AG04449 (cell line): Measurements from ENCODE around the gene TMEM169.

Experiments
- CTCF ChIA-PET: fragments of 350-600 bp; formaldehyde crosslinking; extraction: SDS; loops from one replicate; lab custom pipeline; 2021; ENCODE audit warnings: antibody characterized with exemption; lab: Yijun Ruan, JAX
- POLR2A ChIA-PET: fragments of 400-600, 350-600 bp; formaldehyde crosslinking; extraction: SDS; loops from one replicate; lab custom pipeline; 2020; ENCODE audit warnings: antibody characterized with exemption, inconsistent platforms; lab: Yijun Ruan, JAX
- DNase-seq: peaks from one replicate; pipeline ENCODE4 v3.0.0-alpha.2; 2010; ENCODE audit warnings: low read depth, low spot score
- H3K4me3 ChIP-seq: 2 replicates; pipeline ENCODE4 v1.5.1; 2011; ENCODE audit warnings: low read depth, mild to moderate bottlenecking, control low read depth, low read length
- CTCF ChIP-seq: IDR thresholded peaks from one replicate; pipeline ENCODE4 v1.5.1; 2011; ENCODE audit warnings: mild to moderate bottlenecking, moderate library complexity, low read length, control low read depth, inconsistent platforms; ENCODE audit not compliant: insufficient read depth; ENCODE audit errors: missing control alignments

The TMEM169 gene

GRCh38 chr2:216142540-216142939, 60.8 kb downstream of the TMEM169 start:
- CTCF ChIA-PET, result interaction anchor here (1.2 to 4.2 kb wide), 3 partner anchors 12 to 28 kb away, joined by 4 to 24 read pairs (median 9); no protein-coding TSS in a partner anchor

GRCh38 chr2:216144372-216144771, 62.7 kb downstream of the TMEM169 start:
- no peak for DNase-seq
- H3K4me3 ChIP-seq, result no peak overlapping the region
- no peak for TF ChIP-seq CTCF
- POLR2A ChIA-PET, result no interaction called here
- CTCF ChIA-PET, result interaction anchor here (1.4 to 2.5 kb wide), 3 partner anchors 30 to 259 kb away, joined by 3 to 9 read pairs (median 8); no protein-coding TSS in a partner anchor

More at GRCh38 chr2:216142540-216142939, 60.8 kb downstream of the TMEM169 start:
- no peak overlapping the region for H3K4me3 ChIP-seq
- POLR2A ChIA-PET, result interaction anchor here (0.6 to 1.2 kb wide), 2 partner anchors 19 to 110 kb away, joined by 3 read pairs; no protein-coding TSS in a partner anchor
- no peak for TF ChIP-seq CTCF
- peak; percentile 66 for DNase-seq

GRCh38 chr2:216144857-216145256, 63.1 kb downstream of the TMEM169 start:
- CTCF ChIA-PET, result interaction anchor here (0.8 to 1.6 kb wide), 3 partner anchors 19 to 259 kb away, joined by 3 to 8 read pairs (median 3); no protein-coding TSS in a partner anchor
- no peak for TF ChIP-seq CTCF

GRCh38 chr2:216146573-216146972, 64.9 kb downstream of the TMEM169 start:
- no peak for TF ChIP-seq CTCF
- POLR2A ChIA-PET, result no interaction called here
- CTCF ChIA-PET, result interaction anchor here (1.2 to 1.6 kb wide), 2 partner anchors 16 to 258 kb away, joined by 4 read pairs; no protein-coding TSS in a partner anchor

More at GRCh38 chr2:216144857-216145256, 63.1 kb downstream of the TMEM169 start:
- no peak overlapping the region for H3K4me3 ChIP-seq
- no peak for DNase-seq
- POLR2A ChIA-PET, result no interaction called here

GRCh38 chr2:216147172-216148131, 65.7 kb downstream of the TMEM169 start:
- no peak for TF ChIP-seq CTCF
- CTCF ChIA-PET, result interaction anchor here (0.7 to 1.6 kb wide), 3 partner anchors 17 to 257 kb away, joined by 3 to 4 read pairs (median 4); no protein-coding TSS in a partner anchor
- no peak for DNase-seq
- no peak overlapping the region for H3K4me3 ChIP-seq
- POLR2A ChIA-PET, result no interaction called here

More at GRCh38 chr2:216146573-216146972, 64.9 kb downstream of the TMEM169 start:
- DNase-seq, result no peak
- H3K4me3 ChIP-seq, result no peak overlapping the region

- ChIA-PET CTCF (interaction anchor here (1.2 to 1.8 kb wide), 4 partner anchors 11 to 255 kb away, joined by 3 to 6 read pairs (median 4); no protein-coding TSS in a partner anchor), POLR2A (no interaction called here)
- DNase-seq, result no peak
- TF ChIP-seq CTCF, result no peak
- H3K4me3 ChIP-seq, result no peak overlapping the region
Observed at GRCh38 chr2:216148983-216149382, 67.3 kb downstream of the TMEM169 start.
